T-helper 1 cell treated with Interleukin-12 subunit alpha and Interleukin-12 subunit beta and Interleukin-4 antibody, amounts not matched to agents 30 ng/mL and 1 ng/mL, for 36 hours (primary cell): ENCODE data around the gene TAF1D. TPM values are rescaled to one million over a fixed set of nuclear protein-coding genes. Genes with fewer than 3 reads are reported as not detected.
"Not testable (repeated sequence)": the region's sequence is repeated elsewhere in the genome, so short reads cannot be mapped to it uniquely, and the experiment has no call there.

Experiments
- intact Hi-C: fragments of 100-400 bp; cut with micrococcal nuclease; formaldehyde crosslinking; loops from one replicate; pipeline ENCODE4 v1.15.1; 2024
- total RNA-seq: library from RNA; stranded (reverse); gene quantifications from 2 replicates; pipeline ENCODE4 v1.2.3, GENCODE V29; 2022

TAF1D gene
- total RNA-seq, 1 donor from 2014 or later, result 177 TPM

DNA sequence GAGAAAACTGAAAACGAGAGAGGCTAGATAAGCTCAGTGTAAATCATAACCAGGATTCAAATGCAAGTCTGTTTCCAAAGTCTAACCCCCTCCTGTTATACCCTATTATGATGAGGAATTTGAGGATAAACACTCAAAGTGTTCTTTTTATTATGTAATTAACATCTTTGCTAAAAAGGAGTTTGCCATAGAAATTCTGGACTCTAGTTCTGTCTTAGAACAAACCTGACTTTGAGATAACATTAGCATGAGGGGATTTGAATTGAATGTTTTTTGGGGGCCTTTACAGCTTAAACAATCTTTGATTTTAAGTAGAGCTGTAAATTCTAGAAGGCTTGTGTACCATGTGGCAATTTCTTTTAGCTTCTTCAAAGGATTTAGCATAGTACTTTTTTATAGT, 9.7 kb upstream of the TAF1D start:
- intact Hi-C loops, result no loop called here

DNA sequence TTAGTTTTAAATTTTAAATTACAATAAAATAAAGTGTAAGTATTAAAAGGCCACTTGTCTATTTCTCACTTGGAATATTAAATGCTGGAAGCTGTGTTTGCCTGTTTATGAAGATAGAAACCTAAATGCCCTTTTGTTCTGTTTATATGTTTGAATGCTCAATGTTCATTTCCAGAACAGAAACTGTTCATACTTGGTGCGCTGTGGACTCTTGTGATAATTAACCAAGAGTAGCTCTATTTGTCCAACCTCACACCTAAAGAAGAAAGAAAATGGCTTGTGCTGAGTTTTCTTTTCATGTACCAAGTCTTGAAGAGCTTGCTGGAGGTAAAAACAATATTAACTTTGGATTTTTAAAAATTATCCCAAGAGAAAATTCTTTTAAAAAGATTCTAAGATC, 5.8 kb upstream of the TAF1D start:
- intact Hi-C loops, result no loop called here

DNA sequence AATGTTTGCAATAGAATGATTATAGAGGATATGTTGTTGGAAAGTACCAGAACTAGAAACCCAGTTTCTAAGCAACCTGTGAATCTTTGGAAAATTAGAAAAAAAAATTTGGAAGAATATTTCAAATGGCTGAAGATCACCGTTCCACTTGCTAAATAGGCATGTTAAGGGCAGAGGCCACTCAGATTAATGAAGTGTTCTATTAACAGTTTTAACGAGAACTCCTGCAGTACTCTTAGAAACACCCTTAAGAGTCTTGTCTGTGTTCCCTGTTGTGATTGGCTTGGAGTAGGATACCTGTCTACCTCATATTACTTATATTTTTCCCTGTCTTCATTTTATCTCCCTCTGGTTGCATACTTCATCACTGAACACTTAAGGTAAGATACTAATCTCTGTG, 4.8 kb upstream of the TAF1D start:
- intact Hi-C loops, result no loop called here

DNA sequence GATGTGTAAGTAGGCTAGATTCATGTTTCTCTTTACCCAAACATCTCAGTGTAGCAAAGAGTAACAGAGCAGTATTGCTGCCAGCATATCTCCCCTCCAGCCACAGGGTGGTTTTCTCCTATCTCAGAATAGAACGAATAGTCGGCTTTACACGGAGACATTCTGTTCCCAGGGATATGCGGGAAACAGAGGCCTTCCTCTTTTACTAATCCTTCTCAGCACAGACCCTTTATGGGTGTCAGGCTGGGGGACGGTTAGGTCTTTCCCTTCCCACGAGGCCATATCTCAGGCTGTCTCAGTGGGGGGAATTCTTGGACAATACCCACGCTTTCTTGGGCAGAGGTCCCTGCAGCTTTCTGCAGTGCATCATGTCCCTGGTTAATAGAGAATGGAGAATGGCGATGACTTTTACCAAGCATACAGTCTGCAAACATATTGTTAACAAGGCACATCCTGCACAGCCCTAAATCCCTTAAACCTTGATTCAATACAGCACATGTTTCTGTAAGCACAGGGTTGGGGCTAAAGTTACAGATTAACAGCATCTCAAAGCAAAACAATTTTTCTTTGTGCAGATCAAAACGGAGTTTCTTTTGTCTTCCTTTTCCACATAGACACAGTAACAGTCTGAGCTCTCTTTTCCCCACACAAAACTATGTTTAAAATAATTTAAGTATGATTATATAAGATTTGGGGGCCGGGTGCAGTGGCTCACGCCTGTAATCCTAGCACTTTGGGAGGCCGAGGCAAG, 3.9 kb upstream of the TAF1D start:
- intact Hi-C loops, result not testable (repeated sequence)

DNA sequence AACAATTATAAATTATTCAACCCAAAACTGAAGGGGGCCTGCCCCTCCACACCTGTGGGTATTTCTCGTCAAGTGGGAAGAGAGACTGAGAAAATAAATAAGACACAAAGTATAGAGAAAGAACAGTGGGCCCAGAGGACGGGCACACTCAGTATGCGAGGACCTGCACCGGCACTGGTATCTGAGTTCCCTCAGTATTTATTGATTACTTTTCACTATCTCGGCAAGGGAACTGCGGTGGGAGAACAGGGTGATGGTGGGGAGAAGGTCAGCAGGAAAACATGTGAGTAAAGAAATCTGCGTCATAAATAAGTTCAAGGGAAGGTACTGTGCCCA, 3.3 kb upstream of the TAF1D start:
- intact Hi-C loops, result loop anchor here (5.0 kb wide), 2 partner anchors 1408 to 1488 kb away; partner anchors contain the start of gene SESN3

DNA sequence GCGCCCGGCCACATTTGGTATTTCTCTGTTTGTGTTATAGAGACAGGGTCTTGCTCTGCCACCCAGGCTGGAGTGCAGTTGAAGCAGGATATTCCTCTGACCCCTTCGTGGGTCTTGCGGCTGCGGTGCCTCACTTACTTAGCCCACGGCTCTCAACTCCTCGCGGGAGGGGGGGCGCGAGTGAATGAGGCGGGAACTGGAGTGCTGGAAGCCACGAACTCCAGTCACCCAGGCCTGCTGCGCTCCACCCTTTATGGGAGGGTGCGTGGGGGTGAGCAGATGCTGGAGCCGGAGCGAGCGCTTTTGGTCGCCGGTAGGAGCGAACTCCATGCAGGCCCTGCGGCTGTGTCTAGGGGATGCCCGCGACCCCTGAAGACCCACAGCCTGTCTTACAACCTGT, 2.0 kb upstream of the TAF1D start:
- intact Hi-C loops, result loop anchor here (5.0 kb wide), 2 partner anchors 1409 to 1489 kb away; partner anchors contain the start of gene SESN3

DNA sequence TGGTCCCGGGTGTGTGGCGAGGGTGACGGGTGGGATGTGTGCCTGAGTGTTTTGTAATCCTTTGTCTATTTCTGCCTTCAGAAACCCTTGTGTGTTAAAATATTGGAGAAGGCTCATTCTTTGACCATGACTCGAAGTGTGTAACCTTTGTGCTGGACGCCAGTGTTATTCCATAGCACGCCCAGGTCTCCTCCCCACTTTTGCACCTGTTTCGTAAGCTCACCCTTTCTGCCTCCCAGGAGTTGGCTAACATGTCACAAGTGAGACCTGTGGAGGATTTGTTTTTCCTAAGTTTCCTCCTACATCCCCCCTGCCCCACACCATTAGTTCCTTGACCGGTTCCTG, 559 bp upstream of the TAF1D start:
- intact Hi-C loops, result loop anchor here (1.0 to 5.0 kb wide), 14 partner anchors 24 to 1490 kb away; partner anchors contain the start of genes ANKRD49, CEP295, CWC15 and FUT4

DNA sequence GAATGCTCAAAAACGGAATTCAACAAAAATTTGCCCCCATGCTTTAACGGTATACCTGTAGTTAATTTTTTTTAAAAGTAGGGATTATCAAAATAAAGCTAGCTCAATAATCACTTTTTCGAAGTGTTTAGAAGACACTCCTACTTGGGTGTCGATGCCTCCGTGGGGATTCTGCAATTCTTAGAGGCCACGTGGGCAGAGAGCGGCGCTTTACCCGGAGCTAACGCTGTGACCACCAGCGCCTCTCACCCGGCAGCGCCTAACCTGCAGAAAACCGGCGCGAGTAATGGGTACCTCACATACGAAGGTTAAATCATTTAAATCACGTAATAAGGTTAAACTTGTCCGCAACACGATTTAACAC, 583 bp downstream of the TAF1D start:
- intact Hi-C loops, result loop anchor here (1.0 to 5.0 kb wide), 14 partner anchors 22 to 1492 kb away; partner anchors contain the start of genes ANKRD49, CEP295, CWC15 and FUT4

DNA sequence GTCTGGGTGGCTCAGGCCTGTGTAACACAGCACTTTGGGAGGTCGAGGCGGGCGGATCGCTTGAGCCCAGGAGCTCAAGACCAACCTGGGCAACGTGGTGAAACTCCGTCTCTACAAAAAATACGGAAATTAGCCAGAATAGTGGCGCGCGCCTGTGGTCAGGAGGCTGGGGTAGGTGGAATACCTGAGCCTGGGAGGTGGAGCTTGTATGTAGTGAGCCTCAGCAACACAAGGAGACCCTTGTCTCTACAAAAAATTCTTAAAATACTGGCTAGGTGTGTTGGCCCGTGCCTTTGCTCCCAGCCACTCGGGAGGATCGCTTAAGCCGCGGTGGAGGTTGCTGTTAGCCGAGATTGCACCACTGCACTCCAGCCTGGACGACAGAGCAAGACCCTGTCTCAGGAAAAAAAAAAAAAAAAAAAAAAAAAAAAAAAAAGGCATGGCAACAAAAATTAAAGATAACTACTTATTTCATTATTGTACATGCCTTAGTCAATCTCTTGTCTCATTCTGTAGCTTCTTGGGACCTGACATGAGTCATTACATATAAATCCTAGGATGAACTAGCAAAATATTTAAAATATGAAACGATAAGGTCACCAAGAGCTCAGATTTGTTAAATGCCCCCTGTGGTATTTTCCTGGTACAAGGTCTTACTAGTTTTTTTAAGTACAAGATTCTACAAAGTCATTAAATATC, 1.1 kb downstream of the TAF1D start:
- intact Hi-C loops, result loop anchor here (2.0 to 5.0 kb wide), 4 partner anchors 125 to 1492 kb away; partner anchors contain the start of gene SESN3

DNA sequence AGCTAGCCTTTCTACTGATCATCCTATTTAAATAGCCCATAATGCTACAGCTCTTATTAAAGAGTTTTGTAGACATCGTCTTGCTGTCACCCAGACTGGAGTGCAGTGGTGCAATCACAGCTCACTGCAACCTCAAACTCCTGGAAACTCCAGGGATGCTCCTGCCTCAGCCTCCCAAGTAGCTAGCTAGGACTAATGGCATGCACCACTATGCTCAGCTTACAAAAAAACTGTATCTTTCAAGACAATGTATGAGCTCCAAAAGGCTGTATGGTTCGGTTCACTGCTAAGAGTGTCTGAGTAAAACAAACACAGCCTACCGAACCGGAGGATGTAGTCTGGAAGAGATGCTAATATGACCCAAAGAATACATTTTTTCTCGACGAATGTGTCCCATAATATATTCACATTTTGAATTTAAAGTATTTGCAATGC, 2.6 kb downstream of the TAF1D start:
- intact Hi-C loops, result no loop called here

DNA sequence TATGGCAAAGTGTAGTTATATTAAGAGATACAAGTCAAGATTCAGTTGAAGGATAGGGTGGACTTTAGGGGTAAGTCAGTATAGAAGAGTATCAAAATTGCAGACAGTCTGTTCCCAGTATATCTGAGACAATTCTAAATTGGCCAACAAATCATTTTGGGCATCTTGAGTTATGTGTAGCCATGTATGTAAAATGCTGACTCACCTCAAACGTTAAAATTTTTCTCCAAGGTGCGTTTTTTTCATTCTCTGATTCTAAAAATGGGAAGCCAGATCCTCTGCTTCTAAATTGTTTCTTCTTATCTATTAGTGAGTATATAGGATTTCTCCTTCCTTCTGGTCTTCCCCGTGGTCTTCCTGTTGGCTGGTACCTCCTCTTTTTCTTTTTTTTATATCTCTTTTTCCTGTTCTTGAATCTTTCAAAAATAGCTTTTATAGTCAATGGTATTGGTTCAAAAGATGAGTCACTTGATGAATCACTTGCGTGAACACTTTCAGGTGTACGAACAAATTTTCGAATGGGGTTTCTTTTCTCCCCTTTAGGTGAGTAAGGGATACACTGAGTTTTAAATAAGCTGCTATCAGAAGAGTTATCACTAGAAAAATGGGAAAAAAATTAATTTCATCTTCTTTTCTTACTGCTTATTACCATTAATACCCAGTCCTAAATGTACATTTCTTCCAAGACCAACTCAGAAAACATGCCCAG, 3.2 kb downstream of the TAF1D start:
- intact Hi-C loops, result no loop called here

DNA sequence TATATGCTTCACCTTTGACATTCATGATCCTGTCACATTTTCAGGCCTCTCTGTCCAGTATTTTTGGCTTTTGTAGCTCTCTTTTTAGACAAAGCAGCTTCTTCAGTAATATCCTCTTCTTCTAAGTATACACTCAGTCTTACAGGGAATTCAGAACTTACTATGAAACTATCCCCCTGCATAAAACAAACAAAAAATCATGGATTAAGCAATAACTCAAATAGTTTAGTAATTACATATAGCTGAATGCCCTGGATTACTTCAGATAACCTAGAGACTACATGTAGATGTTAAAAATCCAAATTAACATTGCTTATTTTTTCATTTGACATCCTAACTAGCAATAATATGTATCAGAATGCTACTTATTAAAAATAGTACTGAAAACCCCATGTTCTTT, 5.2 kb downstream of the TAF1D start:
- intact Hi-C loops, result no loop called here

DNA sequence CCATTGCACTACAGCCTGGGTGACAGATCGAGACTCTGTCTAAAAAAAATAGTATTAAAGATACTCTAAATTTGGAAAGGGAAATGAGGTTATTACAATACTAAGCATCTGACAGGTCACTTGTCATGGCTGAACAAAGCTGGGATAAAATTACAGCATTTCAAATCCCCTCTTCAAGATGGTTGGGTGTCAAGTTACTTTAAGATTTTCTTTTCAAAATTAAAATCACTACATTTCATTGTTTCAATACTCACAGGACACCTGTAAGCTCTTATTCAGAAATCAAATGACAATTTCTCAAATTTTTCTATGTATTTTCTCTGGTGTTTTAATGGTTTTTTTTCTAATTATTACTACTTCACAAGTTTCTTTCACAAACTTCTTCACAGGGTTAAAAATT, 5.7 kb downstream of the TAF1D start:
- intact Hi-C loops, result no loop called here

DNA sequence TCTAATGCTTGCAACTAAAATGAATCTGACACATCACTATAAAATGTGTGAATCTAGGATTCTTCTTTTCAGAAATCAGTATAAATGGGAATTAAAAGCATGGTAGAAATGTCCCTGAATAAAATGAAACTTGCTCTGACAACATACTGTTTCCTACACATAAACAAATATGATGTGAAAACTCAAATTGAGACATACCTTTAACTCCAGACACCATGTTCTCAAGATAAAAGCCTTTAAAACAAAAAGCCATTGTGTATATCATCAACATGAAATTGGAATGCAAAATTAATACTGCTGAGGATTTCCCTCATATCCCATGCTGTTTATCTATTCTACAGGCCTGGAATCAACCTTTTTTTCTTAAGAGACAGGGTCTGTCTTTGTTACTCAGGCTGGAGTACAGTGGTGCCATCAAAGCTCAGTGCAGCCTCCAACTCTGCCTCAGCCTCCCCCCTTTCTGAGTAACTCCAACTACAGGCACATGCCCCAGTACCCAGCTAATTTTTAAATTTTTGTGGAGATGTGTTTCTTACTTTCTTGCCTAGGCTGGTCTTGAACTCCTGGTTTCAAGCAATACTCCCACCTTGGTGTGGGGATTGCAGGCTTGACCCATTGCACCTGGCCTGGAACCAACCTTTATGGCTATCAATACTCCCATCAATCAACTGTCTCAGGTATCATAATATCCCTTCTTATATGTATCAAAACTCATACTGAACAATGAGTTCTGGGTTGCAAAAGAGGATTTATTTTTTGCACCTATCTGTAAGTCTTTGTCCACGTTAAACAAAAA, 6.7 kb downstream of the TAF1D start:
- intact Hi-C loops, result loop anchor here (5.0 kb wide), 1 partner anchor 37 kb away; no protein-coding TSS in a partner anchor

DNA sequence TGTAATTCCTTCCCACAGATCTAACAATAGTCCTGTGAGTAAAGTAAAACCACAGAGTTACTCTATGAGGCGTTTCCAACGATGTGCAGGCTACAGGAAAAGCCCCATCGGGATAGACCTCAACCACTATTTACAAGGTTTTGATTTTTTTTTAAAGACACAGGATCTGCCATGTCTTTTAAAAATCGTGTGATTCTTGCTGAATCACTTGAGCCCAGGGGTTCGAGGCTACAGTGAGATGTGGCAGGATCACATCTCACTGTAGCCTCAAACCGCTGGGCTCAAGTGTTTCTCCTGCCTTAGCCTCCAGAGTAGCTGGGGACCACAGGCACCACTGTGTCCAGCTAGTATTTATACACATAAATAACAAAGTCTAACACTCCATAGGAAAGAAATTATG, 7.8 kb downstream of the TAF1D start:
- intact Hi-C loops, result loop anchor here (5.0 kb wide), 1 partner anchor 36 kb away; no protein-coding TSS in a partner anchor

DNA sequence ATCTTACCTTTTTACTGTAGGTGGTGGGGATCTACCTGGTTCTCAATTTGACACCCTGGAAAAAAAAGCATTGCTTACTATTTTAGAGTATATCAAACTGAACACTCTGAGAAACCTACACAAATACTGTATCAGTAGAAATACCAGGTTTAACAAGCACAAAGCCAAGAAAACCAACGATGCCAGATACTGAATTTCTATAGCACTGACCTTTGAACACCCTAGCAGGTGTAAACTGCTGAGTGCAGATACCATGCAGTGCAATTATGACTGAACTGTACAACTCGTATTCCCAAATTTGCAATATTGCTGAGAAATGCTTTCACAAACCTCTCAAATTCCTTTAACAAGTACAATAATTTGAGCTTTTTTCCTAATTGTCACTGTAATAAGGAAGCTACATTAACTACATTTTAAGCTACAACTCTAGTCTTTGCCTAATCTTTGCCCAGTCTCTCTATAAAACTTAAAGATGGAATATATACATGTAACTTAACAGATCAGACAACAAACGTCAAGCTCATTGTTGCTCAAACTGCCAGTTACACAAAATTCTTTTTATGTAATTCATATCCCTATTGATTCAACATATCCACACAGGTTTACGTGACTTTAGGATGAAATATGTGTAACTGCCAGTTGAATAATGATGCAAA, 8.9 kb downstream of the TAF1D start:
- intact Hi-C loops, result loop anchor here (5.0 kb wide), 1 partner anchor 35 kb away; no protein-coding TSS in a partner anchor

DNA sequence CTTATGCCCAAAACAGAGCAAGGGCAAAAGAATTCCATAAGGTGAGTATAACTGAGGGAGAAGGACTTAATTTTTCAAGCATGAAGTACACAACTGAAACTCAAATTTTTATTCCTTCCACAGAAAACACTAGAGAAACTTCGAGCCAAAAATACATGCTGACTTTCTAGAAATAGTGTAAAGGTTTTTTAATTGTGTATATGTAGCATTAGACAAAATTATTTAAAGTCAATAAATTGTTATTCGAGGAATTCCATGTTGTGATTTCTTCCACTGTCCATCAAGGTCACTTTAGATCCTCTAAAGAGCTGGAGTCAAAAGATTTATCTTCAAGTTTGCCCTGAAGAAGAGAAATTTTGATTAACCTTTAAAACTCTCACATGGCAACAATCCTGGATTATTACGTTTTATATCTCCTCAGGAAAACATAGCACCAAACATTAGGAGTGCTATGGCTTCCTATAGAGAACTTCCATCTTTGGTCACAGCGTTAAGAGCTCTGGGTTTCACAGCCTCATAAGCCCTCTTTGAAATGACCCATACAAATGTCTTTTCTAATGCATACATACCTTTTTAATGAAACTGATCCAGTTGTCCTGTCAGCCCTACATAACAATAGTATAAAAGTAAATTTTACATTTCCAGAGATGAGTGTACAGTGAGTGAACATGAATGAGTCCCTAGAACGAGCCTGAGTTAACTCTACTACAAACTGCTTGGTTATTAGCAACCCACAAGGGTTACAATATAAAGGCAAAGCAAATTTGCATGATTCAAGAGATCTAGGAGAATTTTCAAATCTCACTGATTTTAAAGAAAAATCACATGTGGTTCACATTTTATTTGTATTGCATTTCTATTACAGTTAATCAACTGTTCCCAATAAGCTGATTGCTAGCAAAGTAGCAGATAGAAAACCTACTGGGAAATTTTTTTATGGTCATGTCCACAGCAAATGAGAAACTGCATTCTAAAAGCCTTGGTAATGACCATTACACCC, 10.9 kb downstream of the TAF1D start:
- intact Hi-C loops, result loop anchor here (5.0 kb wide), 1 partner anchor 33 kb away; no protein-coding TSS in a partner anchor

DNA sequence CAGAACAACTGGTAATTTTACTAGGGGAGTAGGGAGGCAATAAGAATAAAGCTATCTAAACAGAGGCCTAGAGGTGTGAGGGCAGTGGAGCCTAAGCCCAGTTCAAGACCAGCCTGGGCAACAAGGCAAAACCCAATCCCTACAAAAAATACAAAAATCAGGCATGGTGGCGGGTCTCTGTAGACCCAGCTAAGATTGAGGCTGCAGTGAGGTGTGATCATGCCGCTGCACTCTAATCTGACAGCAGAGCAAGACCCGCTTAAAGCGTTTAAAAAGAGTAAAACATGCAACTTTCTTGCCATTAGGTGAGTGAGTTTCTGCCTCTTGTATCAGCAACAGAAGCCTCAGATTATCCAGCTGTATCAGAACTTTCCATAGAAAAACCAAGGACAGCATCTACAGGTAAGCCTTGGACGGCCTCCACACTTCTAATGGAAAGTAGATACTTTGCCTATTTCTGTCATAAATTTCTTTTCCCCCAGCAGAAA, 12.1 kb downstream of the TAF1D start:
- intact Hi-C loops, result no loop called here

DNA sequence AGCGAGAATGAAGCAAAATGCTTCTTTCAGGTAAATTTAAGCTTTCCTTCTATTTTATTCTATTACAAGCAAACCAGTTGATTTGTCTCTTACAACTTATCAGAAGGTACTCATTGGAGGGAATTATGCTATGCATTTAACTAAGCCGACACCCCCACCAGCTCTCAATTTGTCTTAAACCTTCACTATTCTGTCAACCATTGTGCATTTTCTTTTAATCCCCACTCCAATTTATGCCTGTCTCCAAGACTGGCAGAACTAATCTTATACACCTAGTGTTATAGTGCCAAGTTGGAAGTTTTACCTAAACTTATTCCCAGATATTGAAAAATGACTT, 12.5 kb downstream of the TAF1D start:
- intact Hi-C loops, result no loop called here
